Endothelial cell of umbilical vein (primary cell): ENCODE data around the gene ETV3. TPM values are rescaled to one million over a fixed set of nuclear protein-coding genes. Genes with fewer than 3 reads are reported as not detected.

Experiments
- BruUV-seq: library from RNA; stranded (reverse); fragments of 400-500 nt; replicated peaks from 2 replicates; lab custom pipeline; 2021; lab: Mats Ljungman, UMichigan
- CTCF ChIA-PET: fragments of 300-600, 350-600 bp; sonication (Branson Sonifier 250); formaldehyde crosslinking; loops from one replicate; lab custom pipeline; 2021; ENCODE audit warnings: antibody characterized with exemption, inconsistent platforms; lab: Charles Lee
- POLR2A ChIA-PET: fragments of 300-600, 350-600 bp; sonication (Branson Sonifier 250); formaldehyde crosslinking; loops from one replicate; lab custom pipeline; 2021; ENCODE audit warnings: antibody characterized with exemption, inconsistent platforms; lab: Charles Lee
- DNase-seq: peaks from one replicate; pipeline ENCODE4 v3.0.0-alpha.2; 2011; ENCODE audit warnings: low read depth, low spot score
- FAIRE-seq: peaks from 2 replicates; lab custom pipeline; 2011; peaks lifted over from hg19 to GRCh38; lab: Jason Lieb, UNC
- H2AFZ ChIP-seq: 2 replicates; pipeline ENCODE4 v1.6.0; 2012; ENCODE audit warnings: low read depth, low read length, control low read depth, inconsistent platforms
- H3K27ac ChIP-seq: 2 replicates; pipeline ENCODE4 v1.5.1; 2011; ENCODE audit warnings: low read depth, mild to moderate bottlenecking, control low read depth, low read length, moderate library complexity; ENCODE audit not compliant: insufficient read depth
- H3K27me3 ChIP-seq, 2 experiments: 2 replicates each; pipeline versions ENCODE4 v1.6.0 to v1.6.1; 2011; ENCODE audit warnings: low read length in 2 of 2, mixed read lengths in 1 of 2; ENCODE audit not compliant: control insufficient read depth in 2 of 2, insufficient read depth in 2 of 2
- H3K36me3 ChIP-seq, 2 experiments: 2 replicates in 1 of 2; 3 replicates in 1 of 2; pipeline ENCODE4 v1.5.1; 2011; ENCODE audit warnings: low read length in 2 of 2, mild to moderate bottlenecking in 1 of 2, moderate library complexity in 1 of 2; ENCODE audit not compliant: control insufficient read depth in 2 of 2, insufficient read depth in 2 of 2; ENCODE audit errors: extremely low read depth in 1 of 2
- H3K4me1 ChIP-seq: 3 replicates; pipeline ENCODE4 v1.5.1; 2011; ENCODE audit warnings: mild to moderate bottlenecking, low read length; ENCODE audit not compliant: control insufficient read depth, insufficient read depth; ENCODE audit errors: extremely low read depth
- H3K4me2 ChIP-seq: 2 replicates; pipeline ENCODE4 v1.6.1; 2011; ENCODE audit warnings: low read length, control low read depth, mixed read lengths; ENCODE audit not compliant: insufficient read depth
- H3K4me3 ChIP-seq, 3 experiments: fragments of 200-600 bp in 1 of 3; sonication (generic), shearing (Covaris generic) in 1 of 3; replicated peaks in 1 of 3; 2 replicates each; pipeline ENCODE4 v1.5.1; 2011 to 2016; ENCODE audit warnings: control low read depth in 3 of 3, low read length in 3 of 3, mild to moderate bottlenecking in 2 of 3, inconsistent platforms in 1 of 3, low read depth in 1 of 3, moderate library complexity in 1 of 3; ENCODE audit not compliant: insufficient read depth in 1 of 3
- H3K79me2 ChIP-seq: 2 replicates; pipeline ENCODE4 v1.6.0; 2012; ENCODE audit warnings: low read length, inconsistent platforms; ENCODE audit not compliant: control insufficient read depth, insufficient read depth
- H3K9ac ChIP-seq: replicated peaks from 2 replicates; pipeline ENCODE3; 2011; ENCODE audit warnings: low read length, control low read depth; ENCODE audit not compliant: insufficient read depth; ENCODE audit errors: extremely low read depth
- H3K9me1 ChIP-seq: replicated peaks from 3 replicates; pipeline ENCODE4 v1.6.0; 2011; ENCODE audit warnings: mild to moderate bottlenecking, low read length; ENCODE audit not compliant: control insufficient read depth, insufficient read depth; ENCODE audit errors: extremely low read depth
- H3K9me3 ChIP-seq: replicated peaks from 2 replicates; pipeline ENCODE4 v1.5.1; 2012; ENCODE audit warnings: low read length, inconsistent platforms; ENCODE audit not compliant: control insufficient read depth, insufficient read depth
- H4K20me1 ChIP-seq: replicated peaks from 2 replicates; pipeline ENCODE3; 2011; ENCODE audit warnings: mild to moderate bottlenecking, low read length; ENCODE audit not compliant: control insufficient read depth, insufficient read depth; ENCODE audit errors: extremely low read depth
- EZH2 ChIP-seq: IDR thresholded peaks from 2 replicates; pipeline ENCODE4 v1.6.1; 2012; ENCODE audit warnings: borderline replicate concordance, low read depth, mild to moderate bottlenecking, moderate library complexity, low read length, inconsistent platforms; ENCODE audit not compliant: severe bottlenecking
- FOS ChIP-seq: IDR thresholded peaks from 2 replicates; pipeline ENCODE4 v1.6.1; 2011; ENCODE audit warnings: mild to moderate bottlenecking, low read length, moderate library complexity, borderline replicate concordance; ENCODE audit not compliant: insufficient read depth
- GATA2 ChIP-seq: IDR thresholded peaks from 2 replicates; pipeline ENCODE4 v1.7.0; 2011; ENCODE audit warnings: low read depth, mild to moderate bottlenecking, moderate library complexity, mixed read lengths, low read length; ENCODE audit not compliant: insufficient read length, insufficient read depth
- JUN ChIP-seq: IDR thresholded peaks from 2 replicates; pipeline ENCODE4 v1.6.1; 2011; ENCODE audit warnings: borderline replicate concordance, low read depth; ENCODE audit not compliant: insufficient read length, insufficient read depth
- MAX ChIP-seq: IDR thresholded peaks from 2 replicates; pipeline ENCODE4 v1.6.1; 2011; ENCODE audit not compliant: insufficient read depth, insufficient read length
- MYC ChIP-seq: IDR thresholded peaks from one replicate; pipeline ENCODE4 v1.6.1; 2011; ENCODE audit warnings: mild to moderate bottlenecking, low read depth, low read length
- POLR2A ChIP-seq: IDR thresholded peaks from 2 replicates; pipeline ENCODE4 v1.6.1; 2012; ENCODE audit warnings: low read depth, mild to moderate bottlenecking, control low read depth, low read length
- POLR2AphosphoS5 ChIP-seq: IDR thresholded peaks from 2 replicates; pipeline ENCODE4 v1.6.1; 2012; ENCODE audit warnings: low read depth, mild to moderate bottlenecking, control low read depth, low read length, moderate library complexity; ENCODE audit not compliant: insufficient read depth
- dilution Hi-C: fragments of 300-500 bp; cut with MboI; formaldehyde crosslinking; loops from one replicate; pipeline ENCODE4 v1.15.0; 2019; ENCODE audit warnings: low sequenced_read_pairs; ENCODE audit not compliant: extremely low pct_ligation_motif_present
- intact Hi-C: fragments of 100-400 bp; cut with micrococcal nuclease; formaldehyde crosslinking; loops from one replicate; pipeline ENCODE4 v1.10.0; 2022
- polyA plus RNA-seq, 4 experiments: library from polyadenylated mRNA; depleted of rRNA in 3 of 4; stranded (reverse) in 3 of 4; unstranded in 1 of 4; fragments of >200 nt; gene quantifications; 2 replicates each; pipeline versions ENCODE4 v1.2.1 to v1.2.3, GENCODE V29; 2011 to 2012; ENCODE audit warnings: missing spikeins in 1 of 4
- total RNA-seq: library from RNA; stranded (reverse); gene quantifications from 2 replicates; pipeline ENCODE4 v1.2.3, GENCODE V29; 2021
- TF ChIP-seq, protein P1 (sequence below), 2 donors: IDR thresholded peaks; 1 replicate in 1 of 2; 2 replicates in 1 of 2; pipeline ENCODE4 v1.5.1; 2011; ENCODE audit warnings: low read length in 2 of 2, mild to moderate bottlenecking in 2 of 2, moderate library complexity in 2 of 2, control low read depth in 1 of 2, inconsistent platforms in 1 of 2, low read depth in 1 of 2; ENCODE audit not compliant: insufficient read depth in 1 of 2; ENCODE audit errors: extremely low read depth in 1 of 2

Gene ETV3
- total and polyA plus RNA-seq, 2 donors (not counting 3 experiments of a cell fraction or from before 2014, with no cell fraction given): 6.8 to 22.3 TPM

DNA sequence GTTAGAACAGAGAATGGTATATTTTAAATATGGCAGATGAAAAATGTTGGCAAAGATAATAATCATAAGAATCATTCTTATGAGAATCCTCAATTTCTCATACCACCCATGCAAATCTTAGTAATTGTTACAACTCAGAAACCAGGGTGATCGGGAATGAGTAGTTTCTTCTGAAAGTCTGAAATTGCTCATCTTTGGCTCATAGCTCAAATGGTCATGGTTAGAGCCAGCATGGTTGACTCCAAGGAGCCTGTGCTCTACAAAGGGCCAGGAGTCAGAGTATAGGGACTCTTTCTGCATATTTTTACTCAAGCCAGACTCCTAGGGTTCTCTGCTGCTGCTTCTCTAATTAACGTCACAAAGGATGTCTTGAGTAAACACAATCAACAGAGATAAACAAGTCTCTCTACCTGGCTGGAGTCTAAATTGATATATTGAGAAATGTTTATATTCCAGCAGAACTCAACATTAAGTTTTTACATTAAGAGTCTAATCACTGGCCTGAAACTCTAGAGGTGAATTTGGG is 1.9 kb upstream of the ETV3 start:
- POLR2A ChIA-PET: no interaction called here
- Histone ChIP-seq H4K20me1 (peaks cover 6% of the 10 kb centered on the region), H3K9me3 (no peaks in the 10 kb centered on the region), H3K4me3 (no peak overlapping the region), H2AFZ (no peak overlapping the region), H3K36me3 (peaks cover 2 to 6% of the 10 kb centered on the region in 2 experiments), H3K4me2 (no peak overlapping the region), H3K4me1 (peaks cover 21% of the 10 kb centered on the region), H3K27me3 (peaks cover 0 to 2% of the 10 kb centered on the region in 2 experiments), H3K9ac (no peak overlapping the region), H3K9me1 (no peaks in the 10 kb centered on the region), H3K27ac (no peak overlapping the region), H3K79me2 (peaks cover 26% of the 10 kb centered on the region)
- DNase-seq: no peak
- TF ChIP-seq POLR2AphosphoS5: no peak
- no peak for FAIRE-seq
- intact Hi-C loops (no loop called here), dilution Hi-C loops (no loop called here)
- CTCF ChIA-PET: interaction anchor here (0.5 to 7.3 kb wide), 3 partner anchors 15 to 367 kb away, joined by 3 to 96 read pairs (median 86); no protein-coding TSS in a partner anchor
- no TSS peak for BruUV-seq

GRCh38 chr1:157139052-157139715 is 989 bp upstream of the ETV3 start:
- H3K27ac ChIP-seq: peak overlapping the region; percentile 84
- BruUV-seq: no TSS peak
- peaks cover 30% of the 10 kb centered on the region for H3K79me2 ChIP-seq
- H3K9me3 ChIP-seq: no peaks in the 10 kb centered on the region
- H3K4me2 ChIP-seq: peak overlapping the region; percentile 80
- peaks cover 6% of the 10 kb centered on the region for H4K20me1 ChIP-seq
- intact Hi-C loops: no loop called here
- no peak for TF ChIP-seq GATA2
- no peak for TF ChIP-seq JUN
- TF ChIP-seq FOS: no peak
- no peak for TF ChIP-seq MAX
- TF ChIP-seq EZH2: no peak
- TF ChIP-seq, protein P1, sequence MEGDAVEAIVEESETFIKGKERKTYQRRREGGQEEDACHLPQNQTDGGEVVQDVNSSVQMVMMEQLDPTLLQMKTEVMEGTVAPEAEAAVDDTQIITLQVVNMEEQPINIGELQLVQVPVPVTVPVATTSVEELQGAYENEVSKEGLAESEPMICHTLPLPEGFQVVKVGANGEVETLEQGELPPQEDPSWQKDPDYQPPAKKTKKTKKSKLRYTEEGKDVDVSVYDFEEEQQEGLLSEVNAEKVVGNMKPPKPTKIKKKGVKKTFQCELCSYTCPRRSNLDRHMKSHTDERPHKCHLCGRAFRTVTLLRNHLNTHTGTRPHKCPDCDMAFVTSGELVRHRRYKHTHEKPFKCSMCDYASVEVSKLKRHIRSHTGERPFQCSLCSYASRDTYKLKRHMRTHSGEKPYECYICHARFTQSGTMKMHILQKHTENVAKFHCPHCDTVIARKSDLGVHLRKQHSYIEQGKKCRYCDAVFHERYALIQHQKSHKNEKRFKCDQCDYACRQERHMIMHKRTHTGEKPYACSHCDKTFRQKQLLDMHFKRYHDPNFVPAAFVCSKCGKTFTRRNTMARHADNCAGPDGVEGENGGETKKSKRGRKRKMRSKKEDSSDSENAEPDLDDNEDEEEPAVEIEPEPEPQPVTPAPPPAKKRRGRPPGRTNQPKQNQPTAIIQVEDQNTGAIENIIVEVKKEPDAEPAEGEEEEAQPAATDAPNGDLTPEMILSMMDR (IDR thresholded peaks at IDR 0.05; ENCODE audit: extremely low read depth in 1 of 2, insufficient read depth in 1 of 2, low read depth in 1 of 2, low read length in 2 of 2): no peak
- no peak for TF ChIP-seq MYC
- no peak for TF ChIP-seq POLR2A
- no peak for TF ChIP-seq POLR2AphosphoS5
- dilution Hi-C loops: no loop called here
- FAIRE-seq (no peak), DNase-seq (no peak)
- peaks cover 21% of the 10 kb centered on the region for H3K4me1 ChIP-seq
- H2AFZ ChIP-seq: peak overlapping the region; percentile 56
- peak overlapping the region; percentile 94 for H3K9ac ChIP-seq
- H3K9me1 ChIP-seq: no peaks in the 10 kb centered on the region
- ChIA-PET CTCF (interaction anchor here (0.5 to 7.3 kb wide), 3 partner anchors 16 to 368 kb away, joined by 3 to 96 read pairs (median 86); no protein-coding TSS in a partner anchor), POLR2A (interaction anchor here (2.2 kb wide), 1 partner anchor 16 kb away, joined by 7 read pairs; no protein-coding TSS in a partner anchor)
- no peaks in the 10 kb centered on the region for H3K27me3 ChIP-seq
- peak overlapping the region; percentile 28 to 96 (median 92) for H3K4me3 ChIP-seq
- peaks cover 10 to 16% of the 10 kb centered on the region in 2 experiments for H3K36me3 ChIP-seq
